Measurements from ENCODE around the gene ABCA13.

GRCh38 chr7:48150086-48150485 lies 21.2 kb upstream of the ABCA13 start:
- TF ChIP-seq CTCF (IDR thresholded peaks at IDR 0.05) (no peak), POLR2A (IDR thresholded peaks at IDR 0.05) (no peak), POLR2AphosphoS5 (IDR thresholded peaks at IDR 0.05) (no peak), EP300 (IDR thresholded peaks at IDR 0.05; ENCODE audit: low read depth) (no peak)
